Measurements from ENCODE around the gene PILRB. TPM values are rescaled to one million over a fixed set of nuclear protein-coding genes. Genes with fewer than 3 reads are reported as not detected.
"Not testable (repeated sequence)": the region's sequence is repeated elsewhere in the genome, so short reads cannot be mapped to it uniquely, and the experiment has no call there.

PILRB gene
- polyA plus RNA-seq, 3 donors, result 1.7 to 62.6 (median 2.2) TPM

GRCh38 chr7:100380196-100380595 lies 22.3 kb downstream of the PILRB start:
- H3K4me3 ChIP-seq (replicated peaks in 1 of 3; ENCODE audit: low read depth in 2 of 3, low read length in 3 of 3), result peak overlapping the region in 2 of 3 experiments; percentile 18 to 56
- no CpG with 5 or more reads among the region's 4 CpGs for WGBS (ENCODE audit: insufficient coverage)

GRCh38 chr7:100381531-100382233 lies 23.8 kb downstream of the PILRB start:
- peaks cover 90 to 95% of the 10 kb centered on the region in 2 donors for H3K4me1 ChIP-seq (ENCODE audit: control insufficient read depth in 1 of 2, insufficient read depth in 2 of 2, low read length in 2 of 2)
- intact Hi-C loops (cut with micrococcal nuclease), result loop anchor here in 1 of 2 donors (2.0 kb wide), 1 partner anchor 13 kb away; no protein-coding TSS in a partner anchor
- not testable (repeated sequence) for H3K27me3 Mint-ChIP-seq (ENCODE audit: low read depth in 3 of 3); H3K27me3 ChIP-seq (ENCODE audit: control insufficient read depth in 2 of 2, insufficient read depth in 2 of 2, low read length in 2 of 2); DNase-seq; H3K9me3 Mint-ChIP-seq; H2AFZ ChIP-seq (ENCODE audit: insufficient read depth, low read depth, low read length, poor library complexity, severe bottlenecking); H3K9ac ChIP-seq (ENCODE audit: insufficient read depth, low read length, poor library complexity, severe bottlenecking); H3K9me3 ChIP-seq (replicated peaks in 1 of 2; ENCODE audit: control insufficient read depth in 1 of 2, insufficient read depth in 1 of 2, low read length in 2 of 2); H3K4me3 Mint-ChIP-seq
- peaks cover 70% of the 10 kb centered on the region for H3K4me1 Mint-ChIP-seq
- H4K20me1 ChIP-seq (ENCODE audit: insufficient read depth, low read length), result peaks cover 51% of the 10 kb centered on the region
- peaks cover 35 to 67% of the 10 kb centered on the region in 2 donors for H3K36me3 Mint-ChIP-seq
- H3K4me2 ChIP-seq (replicated peaks; ENCODE audit: extremely low read depth, low read length, poor library complexity, severe bottlenecking), result peak overlapping the region; percentile 38
- 97% methylated on average over 25 of the region's 49 CpGs for WGBS (ENCODE audit: insufficient coverage)
- H3K4me3 ChIP-seq (replicated peaks in 1 of 3; ENCODE audit: low read depth in 2 of 3, low read length in 3 of 3), result peak overlapping the region in 1 of 3 experiments; percentile 50
- H3K79me2 ChIP-seq (ENCODE audit: insufficient read depth, low read length), result peaks cover 87% of the 10 kb centered on the region
- peaks cover 4 to 38% of the 10 kb centered on the region in 2 donors for H3K36me3 ChIP-seq (replicated peaks in 1 of 2; ENCODE audit: control insufficient read depth in 1 of 2, insufficient read depth in 2 of 2, low read length in 2 of 2)
- peak overlapping the region; percentile 12 to 79 for H3K27ac ChIP-seq (ENCODE audit: low read depth in 1 of 2, low read length in 2 of 2)
- H3K27ac Mint-ChIP-seq, result peak overlapping the region in 2 of 7 donors; percentile 30 to 74

More at GRCh38 chr7:100380196-100380595, 22.3 kb downstream of the PILRB start:
- Mint-ChIP-seq H3K27me3 (ENCODE audit: low read depth in 3 of 3) (peaks cover 0 to 8% (median 2%) of the 10 kb centered on the region in 3 donors), H3K4me1 (peaks cover 83% of the 10 kb centered on the region), H3K4me3 (peak overlapping the region; percentile 59 to 77), H3K27ac (peak overlapping the region; percentile 83 to 97 (median 93)), H3K36me3 (peaks cover 43 to 68% of the 10 kb centered on the region in 2 donors), H3K9me3 (no peaks in the 10 kb centered on the region)
- Histone ChIP-seq H3K79me2 (ENCODE audit: insufficient read depth, low read length) (peaks cover 87% of the 10 kb centered on the region), H2AFZ (ENCODE audit: insufficient read depth, low read depth, low read length, poor library complexity, severe bottlenecking) (no peak overlapping the region), H3K27me3 (ENCODE audit: control insufficient read depth in 2 of 2, insufficient read depth in 2 of 2, low read length in 2 of 2) (no peaks in the 10 kb centered on the region), H4K20me1 (ENCODE audit: insufficient read depth, low read length) (peaks cover 41% of the 10 kb centered on the region), H3K4me2 (replicated peaks; ENCODE audit: extremely low read depth, low read length, poor library complexity, severe bottlenecking) (peak overlapping the region; percentile 71), H3K36me3 (replicated peaks in 1 of 2; ENCODE audit: control insufficient read depth in 1 of 2, insufficient read depth in 2 of 2, low read length in 2 of 2) (peaks cover 5 to 44% of the 10 kb centered on the region in 2 donors), H3K9ac (ENCODE audit: insufficient read depth, low read length, poor library complexity, severe bottlenecking) (peak overlapping the region; percentile 12), H3K9me3 (replicated peaks in 1 of 2; ENCODE audit: control insufficient read depth in 1 of 2, insufficient read depth in 1 of 2, low read length in 2 of 2) (no peaks in the 10 kb centered on the region), H3K27ac (ENCODE audit: low read depth in 1 of 2, low read length in 2 of 2) (peak overlapping the region; percentile 78 to 79), H3K4me1 (ENCODE audit: control insufficient read depth in 1 of 2, insufficient read depth in 2 of 2, low read length in 2 of 2) (peaks cover 96 to 100% of the 10 kb centered on the region in 2 donors)
- intact Hi-C loops (cut with micrococcal nuclease), result loop anchor here in 1 of 2 donors (2.0 kb wide), 1 partner anchor 15 kb away; no protein-coding TSS in a partner anchor
- DNase-seq, result peak; percentile 35 to 72 (median 57)
- TF ChIP-seq, protein P1, sequence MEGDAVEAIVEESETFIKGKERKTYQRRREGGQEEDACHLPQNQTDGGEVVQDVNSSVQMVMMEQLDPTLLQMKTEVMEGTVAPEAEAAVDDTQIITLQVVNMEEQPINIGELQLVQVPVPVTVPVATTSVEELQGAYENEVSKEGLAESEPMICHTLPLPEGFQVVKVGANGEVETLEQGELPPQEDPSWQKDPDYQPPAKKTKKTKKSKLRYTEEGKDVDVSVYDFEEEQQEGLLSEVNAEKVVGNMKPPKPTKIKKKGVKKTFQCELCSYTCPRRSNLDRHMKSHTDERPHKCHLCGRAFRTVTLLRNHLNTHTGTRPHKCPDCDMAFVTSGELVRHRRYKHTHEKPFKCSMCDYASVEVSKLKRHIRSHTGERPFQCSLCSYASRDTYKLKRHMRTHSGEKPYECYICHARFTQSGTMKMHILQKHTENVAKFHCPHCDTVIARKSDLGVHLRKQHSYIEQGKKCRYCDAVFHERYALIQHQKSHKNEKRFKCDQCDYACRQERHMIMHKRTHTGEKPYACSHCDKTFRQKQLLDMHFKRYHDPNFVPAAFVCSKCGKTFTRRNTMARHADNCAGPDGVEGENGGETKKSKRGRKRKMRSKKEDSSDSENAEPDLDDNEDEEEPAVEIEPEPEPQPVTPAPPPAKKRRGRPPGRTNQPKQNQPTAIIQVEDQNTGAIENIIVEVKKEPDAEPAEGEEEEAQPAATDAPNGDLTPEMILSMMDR (IDR thresholded peaks at IDR 0.05), result no peak

DNA sequence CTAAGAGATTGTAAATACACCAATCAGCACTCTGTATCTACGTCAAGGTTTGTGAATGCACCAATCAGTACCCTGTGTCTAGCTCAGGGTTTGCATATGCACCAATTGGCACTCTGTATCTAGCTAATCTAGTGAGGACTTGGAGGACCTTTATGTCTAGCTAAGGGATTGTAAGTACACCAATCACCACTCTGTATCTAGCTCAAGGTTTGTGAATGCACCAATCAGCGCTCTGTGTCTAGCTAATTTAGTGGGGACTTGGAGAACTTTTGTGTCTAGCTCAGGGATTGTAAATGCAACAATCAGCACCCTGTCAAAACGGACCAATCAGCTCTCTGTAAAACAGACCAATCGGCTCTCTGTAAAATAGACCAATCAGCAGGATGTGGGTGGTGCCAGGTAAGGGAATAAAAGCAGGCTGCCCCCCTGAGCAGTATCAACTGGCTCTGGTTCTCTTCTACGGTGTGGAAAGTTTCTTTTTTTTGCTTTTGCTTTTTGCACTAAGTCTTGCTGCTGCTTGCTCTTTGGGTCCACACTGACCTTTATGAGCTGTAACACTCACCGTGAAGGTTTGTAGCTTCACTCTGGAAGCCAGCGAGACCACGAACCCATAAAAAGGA lies 24.4 kb downstream of the PILRB start:
- H3K9me3 ChIP-seq (replicated peaks in 1 of 2; ENCODE audit: control insufficient read depth in 1 of 2, insufficient read depth in 1 of 2, low read length in 2 of 2); H3K27me3 ChIP-seq (ENCODE audit: control insufficient read depth in 2 of 2, insufficient read depth in 2 of 2, low read length in 2 of 2); H2AFZ ChIP-seq (ENCODE audit: insufficient read depth, low read depth, low read length, poor library complexity, severe bottlenecking); H3K9me3 Mint-ChIP-seq; H3K9ac ChIP-seq (ENCODE audit: insufficient read depth, low read length, poor library complexity, severe bottlenecking); DNase-seq; H3K27me3 Mint-ChIP-seq (ENCODE audit: low read depth in 3 of 3); intact Hi-C loops (cut with micrococcal nuclease): not testable (repeated sequence)
- peaks cover 2 to 32% of the 10 kb centered on the region in 2 donors for H3K36me3 ChIP-seq (replicated peaks in 1 of 2; ENCODE audit: control insufficient read depth in 1 of 2, insufficient read depth in 2 of 2, low read length in 2 of 2)
- WGBS (ENCODE audit: insufficient coverage), result 40% methylated on average over 5 of the region's 8 CpGs
- peaks cover 87% of the 10 kb centered on the region for H3K79me2 ChIP-seq (ENCODE audit: insufficient read depth, low read length)
- H4K20me1 ChIP-seq (ENCODE audit: insufficient read depth, low read length), result peaks cover 58% of the 10 kb centered on the region
- peak overlapping the region; percentile 38 for H3K4me2 ChIP-seq (replicated peaks; ENCODE audit: extremely low read depth, low read length, poor library complexity, severe bottlenecking)
- Mint-ChIP-seq H3K36me3 (peaks cover 33 to 63% of the 10 kb centered on the region in 2 donors), H3K27ac (peak overlapping the region; percentile 74 to 92 (median 88)), H3K4me1 (peaks cover 69% of the 10 kb centered on the region), H3K4me3 (peak overlapping the region; percentile 16 to 74)
- H3K4me1 ChIP-seq (ENCODE audit: control insufficient read depth in 1 of 2, insufficient read depth in 2 of 2, low read length in 2 of 2), result peaks cover 88 to 95% of the 10 kb centered on the region in 2 donors
- peak overlapping the region; percentile 31 to 65 for H3K27ac ChIP-seq (ENCODE audit: low read depth in 1 of 2, low read length in 2 of 2)
- H3K4me3 ChIP-seq (replicated peaks in 1 of 3; ENCODE audit: low read depth in 2 of 3, low read length in 3 of 3), result peak overlapping the region in 2 of 3 experiments; percentile 4 to 50
